Left ventricle myocardium inferior (tissue), 1 donor: ENCODE measurements around the gene TLN1. TPM values are rescaled to one million over a fixed set of nuclear protein-coding genes. Genes with fewer than 3 reads are reported as not detected.

ENCODE experiments used
- DNase-seq: peaks from one replicate; pipeline ENCODE4 v3.0.0-alpha.2; 2020
- H3K27ac ChIP-seq: fragments of 200-600 bp; replicated peaks from 2 replicates; pipeline ENCODE4 v1.8.0; 2021
- H3K27me3 ChIP-seq: fragments of 200-600 bp; 2 replicates; pipeline ENCODE4 v1.8.0; 2021; ENCODE audit warnings: low read depth
- H3K36me3 ChIP-seq: fragments of 200-600 bp; 2 replicates; pipeline ENCODE4 v1.8.0; 2021
- H3K4me1 ChIP-seq: fragments of 200-600 bp; 2 replicates; pipeline ENCODE4 v1.8.0; 2021
- H3K4me3 ChIP-seq: fragments of 200-600 bp; 2 replicates; pipeline ENCODE4 v1.8.0; 2021; ENCODE audit warnings: mild to moderate bottlenecking, moderate library complexity
- H3K9me3 ChIP-seq: fragments of 200-600 bp; replicated peaks from 2 replicates; pipeline ENCODE4 v1.8.0; 2021
- CTCF ChIP-seq: fragments of 200-600 bp; IDR thresholded peaks from 2 replicates; pipeline ENCODE4 v1.8.0; 2021; ENCODE audit warnings: antibody characterized with exemption, mild to moderate bottlenecking, borderline replicate concordance
- intact Hi-C: fragments of 100-400 bp; cut with micrococcal nuclease; formaldehyde crosslinking; loops from one replicate; pipeline ENCODE4 v1.11.0; 2022
- total RNA-seq: library from RNA; stranded (reverse); fragmentation: NEBNext Ultra II Directional; extraction: Animal tissue kit (Norgen Biotek cat#: 25700); gene quantifications from one replicate; pipeline ENCODE4 v1.2.1, GENCODE V29; 2021
- donor health status: DM: no; HTN: yes; CAD: no; lungs with severe emphysema.

Gene TLN1
- total RNA-seq, 1 donor from 2014 or later, result 234 TPM

DNA sequence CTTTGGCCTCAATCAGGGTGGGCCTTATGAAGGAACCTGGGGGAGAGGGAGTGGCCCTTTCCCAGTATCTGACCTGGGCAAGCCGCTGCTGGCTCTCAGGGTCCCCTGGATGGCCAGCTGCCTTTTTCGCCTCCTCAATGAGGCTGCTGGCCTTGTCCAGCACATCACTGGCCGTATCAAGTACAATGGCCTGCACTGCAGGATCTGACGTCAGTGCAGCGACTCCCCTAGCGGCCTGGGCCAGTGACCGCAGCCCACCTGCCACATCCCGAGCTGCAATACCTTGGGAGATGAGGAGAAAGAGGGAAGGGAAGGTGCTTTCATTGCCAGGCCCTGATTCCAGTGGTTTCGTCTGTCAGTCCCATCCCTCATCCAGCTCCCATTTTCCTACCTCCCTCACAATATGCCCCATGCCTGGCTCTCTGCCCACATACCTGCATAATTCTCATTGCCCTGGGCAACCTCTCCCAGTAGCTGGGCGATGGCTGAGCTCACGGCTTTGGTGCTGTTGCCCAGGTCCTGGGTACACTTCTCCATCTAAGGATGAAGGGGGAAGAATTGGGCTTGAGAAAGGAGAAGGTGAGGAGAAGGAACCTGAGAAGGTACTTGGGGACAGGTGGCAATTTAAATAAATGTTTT lies 19.1 kb downstream of the TLN1 start:
- peaks cover 14% of the 10 kb centered on the region for H3K4me1 ChIP-seq
- no peak overlapping the region for H3K4me3 ChIP-seq
- H3K9me3 ChIP-seq, result no peaks in the 10 kb centered on the region
- intact Hi-C loops, result no loop called here
- no peaks in the 10 kb centered on the region for H3K27me3 ChIP-seq
- peaks cover 99% of the 10 kb centered on the region for H3K36me3 ChIP-seq
- TF ChIP-seq CTCF, result no peak
- no peak for DNase-seq
- H3K27ac ChIP-seq, result no peak overlapping the region

- DNase-seq, result no peak
- no peak for TF ChIP-seq CTCF
- peak overlapping the region; percentile 43 for H3K27ac ChIP-seq
- peaks cover 14% of the 10 kb centered on the region for H3K4me1 ChIP-seq
- no peak overlapping the region for H3K4me3 ChIP-seq
- no peaks in the 10 kb centered on the region for H3K27me3 ChIP-seq
- intact Hi-C loops, result no loop called here
- no peaks in the 10 kb centered on the region for H3K9me3 ChIP-seq
- H3K36me3 ChIP-seq, result peaks cover 99% of the 10 kb centered on the region
Measured at GRCh38 chr9:35711501-35712428, 20.2 kb downstream of the TLN1 start.

DNA sequence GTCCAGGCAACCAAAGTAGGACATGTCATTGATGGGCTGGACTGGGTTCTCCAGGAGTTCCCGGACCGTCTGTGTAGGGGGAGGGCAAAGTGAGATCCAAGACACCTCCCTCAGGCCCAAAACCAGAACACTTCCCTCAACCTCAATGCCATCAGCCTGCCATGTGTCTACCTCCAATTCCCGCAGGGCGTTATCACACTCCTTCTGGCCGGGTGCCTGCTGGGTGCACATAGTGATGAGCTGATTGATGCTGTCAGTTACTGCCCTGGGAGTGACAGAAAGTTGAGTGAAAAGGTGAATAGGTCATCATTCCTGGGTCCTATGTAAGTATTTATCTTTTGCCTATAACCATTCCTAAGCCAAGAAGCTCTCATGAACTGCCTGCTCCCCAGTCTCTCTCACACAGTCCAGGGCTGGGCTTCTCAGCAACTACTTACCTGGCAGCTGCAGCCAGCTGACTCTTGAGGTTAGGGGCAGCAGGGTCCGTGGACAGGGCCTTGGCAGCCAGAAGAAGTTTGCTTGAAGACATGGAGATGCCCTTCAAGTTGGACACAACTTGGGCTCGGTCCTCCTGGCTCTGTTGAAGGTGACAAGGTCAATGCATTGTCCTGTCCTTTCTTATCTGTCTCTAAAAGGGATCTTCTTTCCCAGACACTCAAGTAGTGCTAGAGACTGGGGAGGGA lies 21.0 kb downstream of the TLN1 start:
- H3K36me3 ChIP-seq, result peaks cover 99% of the 10 kb centered on the region
- no peak for DNase-seq
- H3K9me3 ChIP-seq, result no peaks in the 10 kb centered on the region
- H3K4me3 ChIP-seq, result no peak overlapping the region
- H3K27ac ChIP-seq, result peak overlapping the region; percentile 43
- intact Hi-C loops, result no loop called here
- H3K27me3 ChIP-seq, result no peaks in the 10 kb centered on the region
- no peak for TF ChIP-seq CTCF
- peaks cover 14% of the 10 kb centered on the region for H3K4me1 ChIP-seq

DNA sequence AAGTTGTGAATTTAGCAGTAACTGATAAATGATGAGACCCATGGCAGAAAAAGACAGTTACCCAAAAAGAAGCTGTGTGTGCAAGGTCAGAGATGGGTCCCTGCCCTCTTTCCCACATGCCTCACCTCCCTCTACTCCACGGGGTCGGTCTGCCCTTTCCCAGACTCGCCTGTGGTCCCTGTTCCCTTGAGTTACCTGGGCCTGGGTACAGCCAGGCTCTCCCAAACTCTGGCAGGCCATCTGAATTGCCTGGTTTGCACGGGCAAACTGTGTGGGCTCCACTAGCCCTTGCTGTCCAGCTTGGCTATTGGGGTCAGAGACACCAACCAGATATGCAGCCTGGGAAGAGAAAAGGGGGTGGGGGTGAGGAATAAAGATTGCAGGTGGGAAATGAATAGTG lies 23.8 kb downstream of the TLN1 start:
- no peak overlapping the region for H3K27ac ChIP-seq
- no peaks in the 10 kb centered on the region for H3K9me3 ChIP-seq
- no peak overlapping the region for H3K4me3 ChIP-seq
- peaks cover 31% of the 10 kb centered on the region for H3K4me1 ChIP-seq
- H3K27me3 ChIP-seq, result no peaks in the 10 kb centered on the region
- H3K36me3 ChIP-seq, result peaks cover 99% of the 10 kb centered on the region
- intact Hi-C loops, result no loop called here
- no peak for DNase-seq
- no peak for TF ChIP-seq CTCF

DNA sequence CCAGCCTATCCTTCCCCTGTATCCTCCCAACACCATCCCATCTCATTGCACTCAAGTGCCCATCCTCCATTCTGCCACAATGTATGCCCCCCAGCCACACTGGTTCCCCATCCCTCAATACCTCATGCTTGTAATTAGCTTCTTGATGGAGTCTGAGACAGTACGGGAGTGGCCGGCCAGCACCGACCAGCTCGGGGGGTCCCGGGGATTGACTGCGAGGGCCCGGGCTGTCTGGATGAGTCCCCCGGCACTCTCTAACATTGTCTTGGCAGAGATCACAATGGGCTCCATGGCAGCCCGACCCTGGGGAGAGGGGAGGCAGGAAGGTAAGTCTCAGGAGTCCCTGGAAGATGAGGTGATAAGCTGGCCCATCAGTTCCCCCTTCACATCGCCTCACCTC lies 25.0 kb downstream of the TLN1 start:
- H3K27ac ChIP-seq, result no peak overlapping the region
- no peaks in the 10 kb centered on the region for H3K27me3 ChIP-seq
- H3K4me3 ChIP-seq, result no peak overlapping the region
- H3K9me3 ChIP-seq, result no peaks in the 10 kb centered on the region
- peaks cover 99% of the 10 kb centered on the region for H3K36me3 ChIP-seq
- no peak for DNase-seq
- intact Hi-C loops, result no loop called here
- no peak for TF ChIP-seq CTCF
- H3K4me1 ChIP-seq, result peaks cover 32% of the 10 kb centered on the region
